GM12875 (cell line): ENCODE data around the gene TESMIN.

Experiments used
- H3K4me3 ChIP-seq: one replicate; pipeline ENCODE4 v1.5.1; 2011; ENCODE audit warnings: low read depth, low read length, control low read depth
- TF ChIP-seq, protein P1 (sequence below): IDR thresholded peaks from 2 replicates; pipeline ENCODE4 v1.5.1; 2011; ENCODE audit warnings: low read depth, mild to moderate bottlenecking, control low read depth, inconsistent platforms, low read length, moderate library complexity, borderline replicate concordance; ENCODE audit not compliant: insufficient read depth

The TESMIN gene

DNA sequence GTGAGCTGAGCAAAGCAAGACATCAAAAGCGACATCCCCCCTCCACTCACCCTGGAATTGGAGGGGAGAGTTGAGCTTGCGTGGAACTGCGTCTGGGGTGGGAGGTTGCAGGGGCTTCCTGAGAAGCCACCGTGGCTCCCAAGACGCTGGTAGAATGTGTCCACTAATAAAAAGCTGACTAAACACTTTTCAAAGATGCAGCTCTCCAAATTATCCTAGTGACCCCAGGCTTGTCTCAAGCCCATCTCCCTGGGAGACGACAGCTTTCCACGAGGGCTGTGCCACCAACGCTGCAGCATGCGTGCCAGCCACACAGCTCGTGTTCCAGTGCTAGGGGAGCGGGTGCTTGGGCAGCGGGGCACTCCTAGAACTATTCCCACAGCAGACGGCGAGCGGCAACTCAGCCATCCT, 73.3 kb downstream of the TESMIN start:
- TF ChIP-seq, protein P1, sequence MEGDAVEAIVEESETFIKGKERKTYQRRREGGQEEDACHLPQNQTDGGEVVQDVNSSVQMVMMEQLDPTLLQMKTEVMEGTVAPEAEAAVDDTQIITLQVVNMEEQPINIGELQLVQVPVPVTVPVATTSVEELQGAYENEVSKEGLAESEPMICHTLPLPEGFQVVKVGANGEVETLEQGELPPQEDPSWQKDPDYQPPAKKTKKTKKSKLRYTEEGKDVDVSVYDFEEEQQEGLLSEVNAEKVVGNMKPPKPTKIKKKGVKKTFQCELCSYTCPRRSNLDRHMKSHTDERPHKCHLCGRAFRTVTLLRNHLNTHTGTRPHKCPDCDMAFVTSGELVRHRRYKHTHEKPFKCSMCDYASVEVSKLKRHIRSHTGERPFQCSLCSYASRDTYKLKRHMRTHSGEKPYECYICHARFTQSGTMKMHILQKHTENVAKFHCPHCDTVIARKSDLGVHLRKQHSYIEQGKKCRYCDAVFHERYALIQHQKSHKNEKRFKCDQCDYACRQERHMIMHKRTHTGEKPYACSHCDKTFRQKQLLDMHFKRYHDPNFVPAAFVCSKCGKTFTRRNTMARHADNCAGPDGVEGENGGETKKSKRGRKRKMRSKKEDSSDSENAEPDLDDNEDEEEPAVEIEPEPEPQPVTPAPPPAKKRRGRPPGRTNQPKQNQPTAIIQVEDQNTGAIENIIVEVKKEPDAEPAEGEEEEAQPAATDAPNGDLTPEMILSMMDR = no peak
- no peak overlapping the region for H3K4me3 ChIP-seq

DNA sequence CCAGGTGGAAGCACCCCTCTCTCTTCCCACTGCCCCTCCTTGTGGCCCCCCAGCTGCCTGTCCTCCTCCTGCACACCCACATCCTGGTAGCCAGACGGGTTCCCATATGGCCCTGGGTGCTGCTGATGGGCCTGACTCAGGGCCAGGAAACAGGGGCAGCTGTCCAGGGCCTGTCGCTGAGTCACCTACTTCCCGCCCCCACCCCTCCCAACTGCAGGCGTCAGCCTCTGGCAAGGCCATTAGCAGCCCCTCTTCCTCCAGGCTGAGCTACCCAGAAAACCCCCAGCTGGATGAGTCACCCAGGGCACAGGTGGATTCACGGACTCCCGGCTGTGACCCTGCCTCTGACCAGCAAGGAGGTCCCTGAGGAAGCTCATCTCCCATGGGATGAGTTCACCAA, 73.9 kb downstream of the TESMIN start:
- TF ChIP-seq, protein P1 = no peak
- H3K4me3 ChIP-seq = no peak overlapping the region

DNA sequence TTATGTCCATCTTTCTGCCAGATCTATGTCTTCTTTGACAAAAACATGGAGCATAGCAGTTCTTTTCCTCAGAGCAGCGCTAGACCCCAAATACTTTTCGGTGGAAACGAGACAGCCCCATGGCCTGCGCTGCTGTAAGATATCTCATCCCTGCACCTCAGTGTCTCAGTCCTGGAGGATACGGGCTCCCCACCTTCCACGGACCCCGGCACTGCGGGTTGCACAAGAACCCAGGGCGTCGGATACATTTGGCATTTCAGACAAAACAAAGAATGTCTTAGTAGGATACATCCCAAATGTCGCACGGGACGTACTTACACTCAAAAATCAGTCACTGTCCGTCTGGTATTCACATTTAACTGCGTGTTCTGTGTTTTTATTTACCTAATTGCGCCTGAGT, 76.9 kb downstream of the TESMIN start:
- H3K4me3 ChIP-seq = no peak overlapping the region
- TF ChIP-seq, protein P1 = no peak

DNA sequence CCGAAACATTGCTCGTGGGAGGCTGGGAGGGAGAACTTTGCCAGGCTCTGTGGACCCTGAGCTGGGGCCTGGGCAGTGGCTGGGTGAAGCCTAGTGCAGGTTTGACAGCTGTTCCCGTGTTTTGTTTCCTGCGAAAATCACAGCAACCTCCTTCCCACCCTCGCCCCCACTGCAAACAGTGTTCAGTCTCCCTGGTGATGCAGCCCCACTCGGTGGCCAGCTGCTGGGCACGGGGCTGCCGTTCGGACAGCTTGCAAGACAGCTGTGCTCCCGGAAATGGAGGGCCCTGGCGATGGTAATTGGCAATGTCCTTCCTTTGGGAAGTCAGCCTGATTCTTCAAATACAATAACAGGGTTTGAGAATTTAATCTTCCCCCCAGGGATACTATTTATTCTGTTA, 77.3 kb downstream of the TESMIN start:
- TF ChIP-seq, protein P1 = no peak
- H3K4me3 ChIP-seq = no peak overlapping the region

DNA sequence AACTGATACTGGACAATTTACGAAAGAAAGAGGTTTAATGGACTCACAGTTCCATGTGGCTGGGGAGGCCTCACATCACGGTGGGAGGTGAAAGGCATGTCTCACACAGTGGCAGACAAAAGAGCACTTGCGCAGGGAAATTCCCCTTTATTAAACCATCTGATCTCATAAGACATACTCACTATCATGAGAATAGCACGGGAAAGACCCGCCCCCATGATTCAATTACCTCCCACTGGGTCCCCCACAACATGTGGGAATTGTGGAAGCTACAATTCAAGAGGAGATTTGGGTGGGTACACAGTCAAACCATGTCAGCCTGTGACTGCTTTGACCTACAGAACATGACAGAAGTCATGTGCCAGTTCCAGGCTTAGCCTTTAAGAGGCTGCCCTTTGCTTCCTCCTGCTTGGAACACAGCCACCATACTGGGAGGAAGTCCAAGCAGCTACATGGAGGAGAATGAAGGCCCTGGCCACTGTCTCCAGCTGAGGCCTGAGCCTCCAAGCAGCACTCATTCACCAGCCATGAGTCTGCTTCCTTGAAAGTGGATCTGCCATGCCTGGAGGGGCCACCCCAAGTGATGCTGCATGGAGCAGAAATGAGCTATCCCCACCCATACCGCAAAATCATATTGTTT, 77.9 kb downstream of the TESMIN start:
- TF ChIP-seq, protein P1 = no peak
- H3K4me3 ChIP-seq = no peak overlapping the region

DNA sequence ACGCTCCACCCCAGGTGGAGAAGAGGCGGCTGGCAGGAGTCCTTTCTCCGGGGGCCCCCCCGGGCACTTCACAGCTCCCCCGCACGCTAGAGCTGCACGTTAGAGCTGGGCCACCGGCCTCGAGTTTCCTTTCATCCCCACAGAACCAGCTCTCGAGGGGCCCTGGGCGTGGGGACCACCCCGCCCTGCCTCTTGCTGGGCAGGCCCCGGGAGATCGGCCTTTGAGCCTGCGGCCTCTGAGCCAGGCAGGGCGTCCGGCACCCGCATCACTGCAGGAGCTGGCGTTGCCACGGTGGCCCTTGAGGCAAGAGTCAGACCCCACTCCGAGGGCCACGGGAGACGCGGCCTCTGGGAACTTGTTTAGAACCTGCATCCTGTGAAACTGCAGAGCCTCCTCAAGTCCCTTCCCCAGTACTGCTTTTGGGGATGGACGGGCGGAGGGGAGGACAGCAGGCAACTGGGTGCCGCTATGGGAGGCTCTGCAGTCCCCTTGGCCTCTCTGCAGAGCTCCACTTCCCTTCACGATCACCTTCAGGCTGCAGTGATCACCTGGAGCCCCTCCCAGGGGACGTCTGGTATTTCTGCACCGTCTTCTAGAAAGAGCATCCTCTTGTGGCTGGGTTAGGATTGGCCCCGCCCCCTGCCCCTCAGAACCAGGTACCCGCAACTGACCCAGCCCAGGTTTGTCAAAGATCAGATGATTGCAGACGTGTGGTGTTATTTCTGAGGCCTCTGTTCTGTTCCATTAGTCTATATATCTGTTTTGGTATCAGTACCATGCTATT, 80.9 kb downstream of the TESMIN start:
- no peak overlapping the region for H3K4me3 ChIP-seq
- TF ChIP-seq, protein P1 = no peak
